HFF-Myc (cell line): ENCODE results near the gene NOS1AP.

ENCODE experiments used
- DNase-seq: peaks from one replicate; pipeline ENCODE4 v3.0.0-alpha.2; 2011; ENCODE audit warnings: low read depth; ENCODE audit errors: extremely low read depth
- H3K4me3 ChIP-seq: replicated peaks from 2 replicates; pipeline ENCODE4 v1.5.1; 2011; ENCODE audit warnings: low read depth, mild to moderate bottlenecking, control low read depth, low read length
- TF ChIP-seq, protein P1 (sequence below): IDR thresholded peaks from 2 replicates; pipeline ENCODE4 v1.5.1; 2012; ENCODE audit warnings: mild to moderate bottlenecking, low read depth, low read length, control low read depth; ENCODE audit errors: missing control alignments

NOS1AP gene

DNA sequence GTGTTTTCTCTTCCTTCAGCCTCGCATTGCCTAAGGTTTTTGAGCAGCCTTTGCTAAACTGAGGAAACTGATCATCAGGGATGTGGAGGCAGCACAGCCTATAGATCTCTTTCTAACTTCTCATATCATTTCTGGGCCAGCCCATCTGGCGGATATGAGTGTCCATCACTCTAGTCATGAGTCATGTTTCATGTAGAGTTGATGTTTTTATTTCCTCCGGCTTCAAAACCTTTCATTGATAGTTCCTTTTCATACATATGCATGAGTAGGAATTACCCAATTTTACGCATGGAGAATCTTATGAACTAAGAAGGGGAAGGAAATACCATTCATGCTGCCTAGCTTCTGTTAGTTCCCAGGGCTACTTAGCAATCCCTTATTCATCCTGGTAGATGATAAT, 240.8 kb downstream of the NOS1AP start:
- DNase-seq: no peak
- H3K4me3 ChIP-seq: no peak overlapping the region

DNA sequence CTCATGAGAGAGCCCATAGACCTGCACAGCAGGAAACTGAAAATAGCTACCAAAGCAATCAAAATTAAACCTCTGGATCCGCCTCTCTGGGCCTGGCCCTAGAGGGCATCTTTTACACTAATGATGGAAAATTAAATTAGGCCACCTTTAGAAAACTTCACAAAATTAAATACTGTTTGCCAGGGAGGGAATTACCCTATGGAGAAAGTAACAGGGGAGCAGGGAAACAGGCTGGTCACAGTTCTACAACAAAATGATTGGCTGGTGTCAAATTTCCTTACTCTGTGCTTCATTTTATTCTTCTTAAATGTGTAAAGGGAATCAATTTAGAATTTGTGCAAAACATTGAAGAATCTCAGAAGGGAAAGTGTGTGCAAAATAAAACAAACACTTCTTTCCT, 244.7 kb downstream of the NOS1AP start:
- TF ChIP-seq, protein P1, sequence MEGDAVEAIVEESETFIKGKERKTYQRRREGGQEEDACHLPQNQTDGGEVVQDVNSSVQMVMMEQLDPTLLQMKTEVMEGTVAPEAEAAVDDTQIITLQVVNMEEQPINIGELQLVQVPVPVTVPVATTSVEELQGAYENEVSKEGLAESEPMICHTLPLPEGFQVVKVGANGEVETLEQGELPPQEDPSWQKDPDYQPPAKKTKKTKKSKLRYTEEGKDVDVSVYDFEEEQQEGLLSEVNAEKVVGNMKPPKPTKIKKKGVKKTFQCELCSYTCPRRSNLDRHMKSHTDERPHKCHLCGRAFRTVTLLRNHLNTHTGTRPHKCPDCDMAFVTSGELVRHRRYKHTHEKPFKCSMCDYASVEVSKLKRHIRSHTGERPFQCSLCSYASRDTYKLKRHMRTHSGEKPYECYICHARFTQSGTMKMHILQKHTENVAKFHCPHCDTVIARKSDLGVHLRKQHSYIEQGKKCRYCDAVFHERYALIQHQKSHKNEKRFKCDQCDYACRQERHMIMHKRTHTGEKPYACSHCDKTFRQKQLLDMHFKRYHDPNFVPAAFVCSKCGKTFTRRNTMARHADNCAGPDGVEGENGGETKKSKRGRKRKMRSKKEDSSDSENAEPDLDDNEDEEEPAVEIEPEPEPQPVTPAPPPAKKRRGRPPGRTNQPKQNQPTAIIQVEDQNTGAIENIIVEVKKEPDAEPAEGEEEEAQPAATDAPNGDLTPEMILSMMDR: no peak
- no peak for DNase-seq
- no peak overlapping the region for H3K4me3 ChIP-seq

More for the DNA sequence above, 240.8 kb downstream of the NOS1AP start:
- TF ChIP-seq, protein P1: no peak

DNA sequence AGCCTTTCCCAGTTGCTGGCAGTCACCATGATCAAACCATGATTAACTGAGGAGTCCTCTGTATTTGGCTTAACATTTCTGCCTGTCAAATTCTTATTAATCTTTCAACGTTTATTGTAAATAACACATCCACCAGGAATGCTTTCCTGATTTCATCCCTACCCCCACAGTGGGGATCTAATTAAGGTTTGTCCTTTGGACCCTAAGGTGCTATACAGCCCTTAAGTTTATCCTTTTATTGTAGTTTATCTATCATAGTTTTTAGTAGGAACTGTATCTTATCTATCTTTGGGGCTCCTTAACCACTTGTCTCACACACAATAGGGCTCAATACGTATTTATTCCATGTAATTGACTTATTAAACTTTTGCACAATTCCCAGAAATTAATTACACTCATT, 246.2 kb downstream of the NOS1AP start:
- no peak for DNase-seq
- no peak overlapping the region for H3K4me3 ChIP-seq
- TF ChIP-seq, protein P1: no peak

DNA sequence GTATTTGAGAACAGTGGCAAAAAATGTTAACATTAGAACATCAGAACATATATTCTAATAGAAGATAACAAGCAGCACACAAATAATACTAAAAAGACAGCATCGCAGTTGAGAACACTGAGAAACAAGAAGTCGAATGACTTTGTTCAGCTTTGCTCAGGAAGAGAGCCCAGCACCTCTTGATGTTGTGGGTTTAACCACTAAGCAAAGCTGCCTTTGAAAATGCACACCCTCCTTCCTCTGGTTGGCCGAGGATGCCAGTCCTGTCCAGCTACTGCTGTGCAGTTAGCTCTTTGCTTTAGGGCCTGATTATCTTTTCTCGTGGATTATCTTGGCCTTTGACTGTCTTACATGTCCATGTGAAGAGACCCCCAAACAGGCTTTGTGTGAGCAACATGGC, 246.7 kb downstream of the NOS1AP start:
- H3K4me3 ChIP-seq: no peak overlapping the region
- no peak for DNase-seq
- TF ChIP-seq, protein P1: no peak

DNA sequence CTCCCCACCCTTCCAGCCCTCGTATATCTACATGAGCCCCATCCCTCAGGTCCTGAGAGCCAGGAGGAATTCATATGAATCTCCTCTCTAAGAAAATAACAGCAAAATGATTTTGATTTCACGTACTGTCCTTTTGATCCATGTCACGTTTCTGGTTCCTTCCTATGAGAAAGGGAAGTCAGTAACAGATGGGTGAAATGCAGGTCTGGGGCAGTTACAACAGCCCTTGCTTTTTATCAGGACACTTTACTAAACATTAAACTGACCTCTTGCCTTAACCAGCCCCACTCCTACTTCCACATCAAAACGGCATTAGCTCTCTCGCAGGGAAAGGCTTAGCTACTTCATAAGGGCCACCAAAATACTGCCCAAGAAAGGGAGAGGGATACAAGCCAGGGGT, 248.1 kb downstream of the NOS1AP start:
- TF ChIP-seq, protein P1: no peak
- no peak for DNase-seq
- no peak overlapping the region for H3K4me3 ChIP-seq

DNA sequence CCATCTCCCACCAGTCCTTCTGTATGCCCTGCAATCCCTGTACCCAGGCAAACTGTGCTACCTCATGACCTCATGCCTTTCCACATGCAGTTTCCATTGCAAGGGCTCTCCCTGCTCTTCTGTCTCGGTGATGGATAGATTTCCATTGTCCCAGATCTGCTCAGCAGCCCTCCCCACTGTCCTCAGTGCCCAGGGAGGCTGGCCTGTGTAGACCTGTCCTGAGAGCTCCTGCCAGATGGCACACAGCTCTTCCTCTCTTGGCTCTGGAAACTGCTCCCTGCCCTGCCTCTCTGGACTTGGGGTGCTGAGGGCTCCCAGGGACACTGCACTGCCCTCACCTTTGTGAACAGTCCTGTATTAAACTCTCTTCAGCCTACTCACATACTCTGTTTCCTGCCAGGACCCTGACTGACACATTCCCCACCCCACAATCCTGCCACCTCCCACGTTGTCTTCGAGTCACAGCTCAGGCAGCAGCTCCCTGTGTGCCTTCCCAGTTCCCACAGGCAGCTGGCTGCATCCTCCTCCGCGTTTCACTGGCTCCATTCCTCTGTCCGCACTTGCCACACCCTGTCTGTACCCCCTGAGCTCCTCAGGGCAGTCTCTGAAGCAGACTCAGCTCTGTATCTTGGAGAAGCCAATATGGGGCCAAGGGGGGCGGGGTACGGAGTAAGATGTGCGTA, 250.1 kb downstream of the NOS1AP start:
- TF ChIP-seq, protein P1: no peak
- no peak overlapping the region for H3K4me3 ChIP-seq
- DNase-seq: no peak
